HT1080 (cell line): Measurements from ENCODE around the gene FAM98B. TPM values are rescaled to one million over a fixed set of nuclear protein-coding genes. Genes with fewer than 3 reads are reported as not detected.

Source experiments
- DNase-seq: peaks from one replicate; pipeline ENCODE4 v3.0.0-alpha.2; 2015; ENCODE audit warnings: low read depth
- total RNA-seq: library from RNA; depleted of rRNA; stranded (reverse); fragments of >200 nt; shearing (Covaris generic); gene quantifications from 2 replicates; pipeline ENCODE4 v1.2.3, GENCODE V29; 2014

The FAM98B gene
- total RNA-seq, 1 experiment from 2014 or later = 14.0 TPM

GRCh38 chr15:38460543-38460942, 6.6 kb downstream of the FAM98B start:
- no peak for DNase-seq

GRCh38 chr15:38461066-38461833, 7.3 kb downstream of the FAM98B start:
- peak; percentile 15 for DNase-seq

GRCh38 chr15:38463893-38464292, 10.0 kb downstream of the FAM98B start:
- DNase-seq = no peak

- DNase-seq = no peak
Observed at GRCh38 chr15:38464675-38465074, 10.7 kb downstream of the FAM98B start.

- DNase-seq = no peak
Observed at GRCh38 chr15:38470816-38471215, 16.9 kb downstream of the FAM98B start.

GRCh38 chr15:38471974-38472373, 18.0 kb downstream of the FAM98B start:
- DNase-seq = no peak

GRCh38 chr15:38474155-38474757, 20.3 kb downstream of the FAM98B start:
- DNase-seq = peak; percentile 61

- DNase-seq = no peak
Observed at GRCh38 chr15:38475361-38475760, 21.4 kb downstream of the FAM98B start.

GRCh38 chr15:38476120-38476519, 22.2 kb downstream of the FAM98B start:
- DNase-seq = no peak

GRCh38 chr15:38477637-38478036, 23.7 kb downstream of the FAM98B start:
- DNase-seq = no peak

GRCh38 chr15:38479266-38479665, 25.3 kb downstream of the FAM98B start:
- DNase-seq = no peak

- DNase-seq = no peak
Observed at GRCh38 chr15:38479756-38480155, 25.8 kb downstream of the FAM98B start.

GRCh38 chr15:38481113-38481512, 27.2 kb downstream of the FAM98B start:
- DNase-seq = no peak

- no peak for DNase-seq
Observed at GRCh38 chr15:38481761-38482160, 27.8 kb downstream of the FAM98B start.

- DNase-seq = no peak
Observed at GRCh38 chr15:38482572-38482971, 28.6 kb downstream of the FAM98B start.

GRCh38 chr15:38486936-38487335, 33.0 kb downstream of the FAM98B start:
- DNase-seq = no peak

GRCh38 chr15:38487378-38487777, 33.5 kb downstream of the FAM98B start:
- DNase-seq = no peak

- DNase-seq = no peak
Observed at GRCh38 chr15:38490242-38490922, 36.5 kb downstream of the FAM98B start.

- DNase-seq = no peak
Observed at GRCh38 chr15:38496151-38496550, 42.2 kb downstream of the FAM98B start.

- DNase-seq = no peak
Observed at GRCh38 chr15:38499651-38500050, 45.7 kb downstream of the FAM98B start.

- no peak for DNase-seq
Observed at GRCh38 chr15:38503496-38503895, 49.6 kb downstream of the FAM98B start.

GRCh38 chr15:38504680-38505467, 50.9 kb downstream of the FAM98B start:
- DNase-seq = no peak
